Stimulated activated CD8-positive, alpha-beta memory T cell treated with anti-CD3 and anti-CD28 coated beads, Interleukin-15, amount 100 ng/mL, for 1 hour (primary cell): ENCODE measurements around the gene SGSM2.

Experiments
- DNase-seq: peaks from one replicate; pipeline ENCODE4 v3.0.0-alpha.2; 2020; ENCODE audit warnings: low read depth

Gene SGSM2

DNA sequence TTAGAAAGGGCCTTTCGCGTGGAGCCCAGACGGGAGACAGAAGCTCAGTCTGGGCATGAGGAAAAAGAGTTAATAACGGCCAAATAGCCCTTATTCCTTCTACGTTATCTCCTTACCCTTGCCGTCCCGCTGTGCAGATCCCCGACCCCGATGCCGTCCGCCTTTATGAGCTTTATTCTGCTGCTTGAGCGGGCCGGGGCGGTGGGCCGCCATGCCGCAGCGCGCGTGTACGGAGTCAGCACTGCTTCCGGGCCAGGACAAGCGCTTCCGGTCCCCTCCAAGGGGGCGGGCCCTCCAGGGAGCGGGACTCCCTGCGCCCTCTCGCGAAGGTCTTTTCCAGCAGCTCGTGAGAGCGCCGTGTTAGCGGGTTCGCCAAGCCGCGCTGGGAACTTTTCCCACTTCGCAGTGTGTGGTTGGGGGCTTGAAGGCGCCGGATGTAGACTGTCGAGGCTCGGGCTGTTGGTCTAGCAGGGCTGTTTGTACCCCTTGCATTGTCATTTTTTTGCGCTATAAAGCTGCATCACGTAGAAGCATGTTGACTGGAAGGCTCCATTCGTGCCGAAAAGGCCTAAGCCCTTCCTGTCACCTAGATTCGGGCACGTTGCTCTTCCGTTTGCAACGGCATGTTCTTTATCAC is 968 bp upstream of the SGSM2 start, which contains the start of gene TSR1:
Gene TSR1 (minus strand): TSS at position 243 of the 637 bp plus-strand sequence. CDS start 30 bp downstream, at position 213.
- DNase-seq, result peak; percentile 72

DNA sequence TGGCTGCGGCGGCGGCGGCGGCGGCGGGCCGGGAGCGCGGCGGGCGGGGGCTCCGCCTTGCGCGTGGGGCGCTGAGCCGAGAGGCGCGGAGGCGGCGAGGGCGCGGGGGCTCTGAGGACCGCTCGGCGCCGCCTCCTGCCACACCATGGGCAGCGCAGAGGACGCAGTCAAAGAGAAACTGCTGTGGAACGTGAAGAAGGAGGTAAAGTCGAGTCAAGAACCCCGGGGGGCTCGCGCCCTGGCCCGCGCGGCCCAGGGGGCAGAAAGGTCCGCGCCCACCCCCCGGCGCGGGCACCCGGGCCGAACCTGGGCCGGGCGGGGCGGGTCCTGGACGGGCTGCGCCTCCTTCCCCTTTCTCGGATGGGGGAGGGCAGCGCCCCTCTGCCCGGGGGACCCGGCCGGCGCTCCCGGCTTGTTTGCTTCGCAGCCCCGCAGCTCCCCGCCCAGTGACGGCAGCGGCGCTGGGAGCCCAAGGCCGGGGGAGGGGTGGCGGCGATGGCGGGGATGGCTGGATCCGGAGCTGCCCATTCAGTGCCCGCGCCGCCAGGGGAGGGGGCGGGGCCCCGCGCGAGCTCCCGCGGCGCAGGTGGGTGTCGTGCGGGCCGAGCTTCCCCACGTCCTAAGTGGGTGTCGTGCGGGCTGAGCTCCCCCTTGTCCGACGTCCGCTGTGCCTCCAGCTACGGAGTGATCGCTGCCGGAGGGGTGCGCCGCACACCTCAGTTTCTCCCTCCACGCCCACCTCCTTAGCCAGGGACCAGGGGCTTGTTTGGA is 428 bp downstream of the SGSM2 start:
- no peak for DNase-seq

- DNase-seq, result no peak
These were observed 985 bp downstream of the SGSM2 start for GRCh38 chr17:2338315-2338657.

GRCh38 chr17:2343421-2343820 is 6.1 kb downstream of the SGSM2 start:
- no peak for DNase-seq

DNA sequence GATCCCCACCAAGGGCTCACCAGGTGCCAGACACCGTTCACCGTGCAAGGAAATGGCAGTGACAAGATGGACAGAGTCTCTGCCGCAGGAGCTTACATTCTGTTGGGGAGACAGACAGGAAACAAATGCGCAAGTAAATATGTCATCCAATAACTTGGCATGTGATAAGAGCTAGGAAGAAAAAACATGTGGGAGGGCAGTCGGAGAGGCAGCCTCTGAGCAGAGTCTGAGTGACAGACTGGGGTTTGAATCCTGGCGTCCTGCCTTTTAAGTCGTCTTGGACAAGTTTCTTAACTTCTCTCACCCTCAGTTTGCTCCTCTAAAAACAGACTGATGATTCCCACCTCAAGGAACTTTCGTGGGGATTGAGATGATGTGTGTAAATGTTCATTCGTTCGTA is 7.2 kb downstream of the SGSM2 start:
- DNase-seq, result no peak

- DNase-seq, result no peak
These were observed 9.2 kb downstream of the SGSM2 start for GRCh38 chr17:2346475-2346874.

DNA sequence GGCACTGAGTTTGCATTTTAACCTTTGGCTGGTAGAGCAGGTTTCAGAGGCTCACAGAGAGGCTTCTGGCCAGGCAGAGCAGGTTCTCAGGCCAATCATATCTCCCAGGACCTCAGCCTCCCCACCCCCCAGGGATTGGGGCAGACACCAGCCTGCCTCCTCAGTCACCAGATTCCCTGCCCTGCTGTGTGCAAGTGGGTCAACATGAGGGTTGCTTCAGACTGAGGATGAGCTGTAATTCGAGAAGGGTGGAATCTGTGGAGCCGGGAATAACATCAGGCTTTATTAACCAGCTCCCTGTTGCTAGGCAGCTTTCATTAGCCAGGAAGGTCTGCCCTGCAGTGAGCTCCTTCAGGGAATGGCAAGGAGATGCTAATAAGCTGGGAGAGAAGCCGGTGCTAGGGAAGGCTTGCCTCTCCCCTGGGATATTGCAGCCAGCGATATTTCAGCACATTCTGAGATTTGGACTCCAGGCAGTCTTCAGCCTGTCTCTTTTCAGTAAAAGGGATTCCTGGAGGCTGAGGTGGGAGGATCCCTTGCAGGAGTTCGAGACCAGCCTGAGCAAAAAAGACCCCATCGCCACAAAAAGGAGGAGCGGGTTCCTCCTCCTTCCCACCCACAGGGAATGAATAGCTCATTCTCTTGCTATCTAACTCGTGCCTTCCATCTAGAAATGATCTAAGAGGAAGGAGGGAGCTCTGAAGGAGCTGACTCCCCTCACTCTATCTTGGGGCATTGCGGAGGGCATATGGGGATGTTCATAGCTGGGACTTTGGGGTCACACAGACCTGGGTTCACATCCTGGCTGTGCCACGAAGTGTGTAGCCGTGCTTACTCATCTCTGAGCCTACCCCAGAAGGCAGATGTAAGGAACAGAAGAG is 10.7 kb downstream of the SGSM2 start:
- DNase-seq, result no peak

GRCh38 chr17:2351269-2351668 is 14.0 kb downstream of the SGSM2 start:
- no peak for DNase-seq

DNA sequence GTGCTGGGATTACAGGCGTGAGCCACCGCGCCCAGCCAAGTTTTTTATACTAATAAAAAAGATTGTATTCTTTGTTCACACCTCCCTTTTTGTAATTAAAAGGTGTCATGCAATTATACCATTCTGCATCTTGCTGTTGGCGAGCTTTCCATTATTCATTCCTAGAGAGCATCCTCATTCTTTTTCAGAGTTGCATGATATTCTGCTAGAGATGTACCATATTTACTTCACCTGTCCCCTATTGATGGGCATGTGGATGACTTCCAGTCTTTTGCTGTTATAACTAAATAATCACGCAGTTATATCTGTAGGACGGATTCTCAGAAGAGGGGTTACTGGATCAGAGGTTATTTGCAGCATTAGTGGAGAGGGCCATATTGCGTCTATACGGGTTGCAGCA is 17.0 kb downstream of the SGSM2 start:
- DNase-seq, result no peak

GRCh38 chr17:2357237-2357636 is 19.9 kb downstream of the SGSM2 start:
- DNase-seq, result no peak

DNA sequence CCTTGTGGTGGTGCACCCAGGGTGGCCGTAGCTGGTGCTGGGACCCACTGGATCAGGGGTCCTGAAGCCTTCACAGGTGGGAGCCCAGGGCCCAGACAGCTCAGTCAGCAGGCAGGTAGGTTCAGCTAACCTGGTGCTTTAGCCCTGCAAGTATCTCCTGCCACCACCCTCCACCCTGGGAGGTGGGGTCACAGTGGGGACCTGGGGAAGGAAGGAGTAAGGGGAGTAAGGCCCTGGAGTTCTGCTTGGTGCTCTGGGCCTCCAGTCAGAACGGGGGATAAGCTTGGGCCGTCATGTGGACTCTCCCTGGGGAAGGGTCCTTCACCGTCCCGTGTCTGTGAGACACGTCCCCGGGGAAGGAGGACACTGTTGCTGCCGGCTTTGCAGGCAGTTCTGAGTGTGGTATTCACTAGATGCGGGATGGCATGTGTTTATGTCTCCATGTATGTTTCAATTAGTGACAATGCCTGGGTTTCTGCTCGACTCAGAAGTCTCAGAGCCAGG is 20.7 kb downstream of the SGSM2 start:
- DNase-seq, result no peak

DNA sequence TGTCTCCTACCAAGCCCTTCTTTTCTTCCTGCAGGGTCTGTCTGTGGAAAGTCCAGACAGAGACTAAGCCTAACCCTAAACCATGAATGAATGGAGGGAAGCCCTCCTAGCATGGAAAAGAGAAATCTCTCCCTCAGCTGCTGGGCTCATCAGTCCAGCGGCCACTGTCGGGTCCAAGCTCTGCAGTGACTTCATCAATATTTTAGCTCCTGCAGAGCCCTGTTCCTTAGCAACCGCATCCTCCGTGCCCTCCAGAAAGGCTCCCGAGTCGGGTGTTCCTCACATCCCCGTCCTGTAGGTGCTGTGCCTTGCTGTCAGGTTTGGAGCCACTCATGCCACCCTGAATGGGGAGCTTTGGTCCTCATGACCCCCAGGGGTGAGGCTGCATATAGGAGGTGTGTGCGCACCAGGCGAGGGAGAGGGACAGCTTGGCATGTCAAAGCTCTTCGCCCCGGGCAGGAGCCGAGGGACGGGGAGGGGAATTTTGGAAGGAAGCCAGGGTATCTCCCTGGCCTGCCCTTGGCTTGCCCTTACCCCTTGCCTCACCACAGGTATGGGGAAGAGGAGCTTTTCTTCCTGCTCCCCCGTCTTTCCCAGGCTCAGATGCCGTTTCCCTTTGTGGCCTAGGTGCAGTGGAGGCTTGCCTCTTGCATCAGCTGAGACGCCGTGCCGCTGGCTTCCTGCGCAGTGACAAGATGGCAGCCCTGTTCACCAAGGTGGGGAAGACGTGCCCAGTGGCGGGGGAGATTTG is 23.9 kb downstream of the SGSM2 start:
- no peak for DNase-seq

GRCh38 chr17:2362016-2362415 is 24.7 kb downstream of the SGSM2 start:
- no peak for DNase-seq

DNA sequence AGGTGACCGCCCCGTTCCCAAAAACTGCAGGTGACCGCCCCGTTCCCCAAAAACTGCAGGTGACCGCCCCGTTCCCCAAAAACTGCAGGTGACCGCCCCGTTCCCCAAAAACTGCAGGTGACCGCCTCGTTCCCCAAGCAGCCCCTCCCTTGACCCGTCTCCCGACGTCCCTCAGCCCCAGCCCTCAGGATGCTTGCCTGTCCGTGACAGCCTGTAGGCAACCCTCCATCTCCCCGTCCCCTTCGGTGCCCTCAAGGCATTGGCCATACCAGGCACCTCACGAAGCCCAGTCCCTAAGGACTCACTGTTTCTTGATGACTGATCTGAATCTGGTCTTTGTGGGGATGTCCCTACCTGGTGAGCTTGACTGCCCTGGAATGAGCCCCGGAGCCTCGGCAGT is 25.1 kb downstream of the SGSM2 start:
- no peak for DNase-seq

- no peak for DNase-seq
These were observed 25.6 kb downstream of the SGSM2 start for GRCh38 chr17:2362881-2363280.

GRCh38 chr17:2363318-2363717 is 26.0 kb downstream of the SGSM2 start:
- no peak for DNase-seq

GRCh38 chr17:2363851-2364762 is 26.8 kb downstream of the SGSM2 start:
- no peak for DNase-seq

DNA sequence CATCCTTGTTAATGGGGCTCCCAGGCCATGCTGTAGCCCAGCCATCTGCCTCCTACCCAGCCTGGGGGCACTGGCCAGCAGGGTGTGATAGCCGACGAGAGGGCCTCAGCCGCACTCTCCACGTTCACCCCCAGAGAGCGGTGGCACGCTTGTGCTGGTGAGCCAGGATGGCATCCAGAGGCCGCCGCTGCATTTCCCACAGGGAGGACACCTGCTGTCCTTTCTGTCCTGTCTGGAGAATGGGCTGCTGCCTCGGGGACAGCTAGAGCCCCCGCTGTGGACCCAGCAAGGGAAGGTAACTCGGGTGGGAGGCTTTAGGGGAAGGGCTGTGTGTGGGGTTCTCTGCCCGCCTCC is 27.4 kb downstream of the SGSM2 start:
- no peak for DNase-seq

DNA sequence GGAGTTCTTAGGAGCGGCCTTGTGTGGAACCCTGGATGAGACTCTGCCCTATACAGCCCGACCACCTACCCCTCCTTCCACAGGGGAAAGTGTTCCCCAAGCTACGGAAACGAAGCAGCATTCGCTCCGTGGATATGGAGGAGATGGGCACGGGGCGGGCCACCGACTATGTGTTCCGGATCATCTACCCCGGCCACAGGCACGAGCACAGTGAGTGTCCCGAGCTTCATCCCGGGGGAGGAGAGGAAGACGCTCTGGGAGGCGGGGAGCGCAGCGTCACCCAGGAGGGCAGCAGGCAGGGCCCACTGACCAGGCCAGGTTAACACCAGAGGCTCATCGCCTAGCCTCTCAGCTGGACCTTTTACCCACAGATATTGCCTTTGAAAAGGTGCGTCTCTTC is 27.8 kb downstream of the SGSM2 start:
- DNase-seq, result no peak

DNA sequence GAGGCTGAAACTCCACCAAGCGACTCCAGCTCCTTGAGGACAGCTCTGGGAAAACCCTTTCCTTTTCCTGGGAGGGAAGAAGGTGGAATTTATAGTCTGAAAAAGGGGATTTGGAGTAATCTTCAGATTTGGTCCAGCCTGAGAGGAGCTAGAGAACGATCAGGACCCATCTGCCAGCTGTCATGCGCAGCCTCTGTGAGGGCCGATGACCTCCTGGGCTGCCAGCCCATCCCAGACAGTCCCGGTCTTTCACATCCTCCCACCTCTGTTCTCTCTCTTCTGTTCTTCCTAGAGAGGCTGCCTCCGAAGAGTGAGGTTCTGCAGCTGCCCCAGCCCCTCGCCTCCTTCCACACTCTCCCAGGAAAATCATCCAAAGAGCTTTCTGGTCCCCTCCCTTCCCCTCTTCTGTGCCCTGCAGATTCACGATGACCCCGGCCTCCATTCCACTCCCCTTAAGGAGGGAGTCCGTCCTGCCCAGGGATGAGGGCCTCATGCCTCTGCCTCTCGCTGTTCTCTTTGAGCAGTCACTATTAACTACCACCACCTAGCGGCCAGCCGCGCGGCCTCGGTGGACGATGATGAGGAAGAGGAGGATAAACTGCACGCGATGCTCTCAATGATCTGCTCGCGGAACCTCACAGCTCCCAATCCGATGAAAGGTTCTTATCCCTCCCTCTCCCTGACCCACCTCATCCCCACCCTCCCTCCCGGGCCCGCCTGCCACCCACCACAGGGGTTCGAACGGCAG is 29.6 kb downstream of the SGSM2 start:
- DNase-seq, result no peak
